G401 (cell line): Measurements from ENCODE around the gene ZNF407. TPM values are rescaled to one million over a fixed set of nuclear protein-coding genes. Genes with fewer than 3 reads are reported as not detected.
"Not testable (repeated sequence)": the region's sequence is repeated elsewhere in the genome, so short reads cannot be mapped to it uniquely, and the experiment has no call there.

Experiments
- DNase-seq: peaks from one replicate; pipeline ENCODE4 v3.0.0-alpha.2; 2015; ENCODE audit warnings: low spot score
- in situ Hi-C: cut with HindIII; loops from 2 replicates; pipeline ENCODE4 v1.10.0; 2016; ENCODE audit warnings: low sequenced_read_pairs, mixed read lengths
- total RNA-seq: library from RNA; depleted of rRNA; stranded (reverse); fragments of >200 nt; shearing (Covaris generic); gene quantifications from 2 replicates; pipeline ENCODE4 v1.2.3, GENCODE V29; 2014

Gene ZNF407
- total RNA-seq, 1 experiment from 2014 or later, result 12.6 TPM

DNA sequence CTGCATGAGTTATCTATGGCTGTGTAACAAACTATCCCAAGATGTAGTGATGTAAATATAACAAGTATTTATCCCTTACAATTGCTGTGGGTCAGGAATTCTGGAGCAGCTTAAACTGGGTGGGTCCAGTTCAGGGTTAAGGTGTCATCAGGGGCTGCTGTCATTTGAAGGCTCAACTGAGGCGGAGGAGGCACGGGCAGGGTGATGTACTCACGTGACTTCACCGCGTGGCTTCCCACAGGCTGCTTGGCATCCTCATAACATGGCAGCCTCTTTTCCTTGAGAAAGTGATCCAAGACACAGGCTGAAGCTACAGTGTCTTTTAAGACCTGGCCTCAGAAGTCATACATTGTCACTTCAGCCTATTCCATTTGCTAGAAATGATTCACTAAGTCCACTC lies 485.5 kb downstream of the ZNF407 start:
- no peak for DNase-seq
- in situ Hi-C loops, result no loop called here

DNA sequence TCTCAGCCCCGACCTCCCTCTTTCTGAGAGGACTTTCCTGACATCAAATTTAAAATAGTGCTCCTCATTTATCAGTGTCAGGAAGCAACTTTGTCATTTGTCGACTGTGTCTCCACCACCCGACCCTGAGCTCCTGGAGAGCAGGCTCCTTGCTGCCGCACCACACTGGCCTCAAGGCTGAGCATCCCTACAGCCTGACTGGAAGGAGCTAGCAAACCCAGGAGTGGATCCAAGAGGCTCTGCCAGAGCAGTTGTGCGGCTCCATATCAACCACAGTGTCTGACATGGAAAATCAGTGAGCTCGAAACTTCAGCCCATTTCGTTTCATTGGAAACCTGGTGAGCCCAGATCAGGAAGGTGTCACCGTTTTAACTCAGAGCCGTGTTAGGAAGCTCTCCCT lies 486.1 kb downstream of the ZNF407 start:
- DNase-seq, result no peak
- in situ Hi-C loops, result no loop called here

DNA sequence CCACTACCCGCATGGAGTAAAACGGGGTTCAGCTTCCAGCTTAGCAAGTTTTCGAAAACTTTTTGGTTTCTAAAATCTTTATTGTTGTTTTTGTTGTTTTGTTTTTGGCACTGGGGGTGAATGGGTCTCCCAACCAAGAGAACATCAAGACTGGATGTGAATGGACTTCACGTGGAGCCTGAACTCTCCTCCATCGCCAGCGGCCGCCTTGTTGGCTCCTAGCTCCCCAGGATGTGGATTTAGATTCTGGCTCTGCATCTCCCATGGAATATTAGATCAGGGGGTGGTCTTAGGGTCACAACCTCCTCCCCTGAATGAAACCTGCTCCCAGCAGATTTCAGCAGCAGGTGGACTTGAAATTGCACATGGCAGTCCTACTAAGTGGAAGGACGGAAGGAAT lies 488.0 kb downstream of the ZNF407 start:
- in situ Hi-C loops, DNase-seq: not testable (repeated sequence)

DNA sequence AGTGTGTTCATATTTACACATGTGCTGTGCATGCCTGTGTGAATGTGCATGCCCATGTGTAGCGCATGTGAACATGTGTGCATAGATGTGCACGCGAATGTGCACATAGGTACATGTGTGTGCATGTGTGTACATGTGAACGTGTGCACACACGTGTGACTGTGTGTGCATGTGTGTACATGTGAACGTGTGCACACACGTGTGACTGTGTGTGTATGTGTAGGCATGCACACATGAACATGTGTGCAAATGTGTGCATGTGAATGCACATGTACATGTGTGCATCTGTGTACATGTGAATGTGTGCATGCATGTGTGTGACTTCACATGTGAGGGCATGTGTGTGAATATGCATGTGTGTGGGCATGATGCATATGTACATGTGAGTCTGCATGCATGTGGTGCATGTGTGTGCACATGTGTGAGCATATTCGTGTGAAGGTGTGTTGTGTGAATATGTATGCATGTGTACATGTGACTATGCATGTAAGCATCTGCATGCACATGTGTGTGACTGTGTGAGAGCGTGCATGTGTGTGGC lies 488.9 kb downstream of the ZNF407 start:
- no peak for DNase-seq

DNA sequence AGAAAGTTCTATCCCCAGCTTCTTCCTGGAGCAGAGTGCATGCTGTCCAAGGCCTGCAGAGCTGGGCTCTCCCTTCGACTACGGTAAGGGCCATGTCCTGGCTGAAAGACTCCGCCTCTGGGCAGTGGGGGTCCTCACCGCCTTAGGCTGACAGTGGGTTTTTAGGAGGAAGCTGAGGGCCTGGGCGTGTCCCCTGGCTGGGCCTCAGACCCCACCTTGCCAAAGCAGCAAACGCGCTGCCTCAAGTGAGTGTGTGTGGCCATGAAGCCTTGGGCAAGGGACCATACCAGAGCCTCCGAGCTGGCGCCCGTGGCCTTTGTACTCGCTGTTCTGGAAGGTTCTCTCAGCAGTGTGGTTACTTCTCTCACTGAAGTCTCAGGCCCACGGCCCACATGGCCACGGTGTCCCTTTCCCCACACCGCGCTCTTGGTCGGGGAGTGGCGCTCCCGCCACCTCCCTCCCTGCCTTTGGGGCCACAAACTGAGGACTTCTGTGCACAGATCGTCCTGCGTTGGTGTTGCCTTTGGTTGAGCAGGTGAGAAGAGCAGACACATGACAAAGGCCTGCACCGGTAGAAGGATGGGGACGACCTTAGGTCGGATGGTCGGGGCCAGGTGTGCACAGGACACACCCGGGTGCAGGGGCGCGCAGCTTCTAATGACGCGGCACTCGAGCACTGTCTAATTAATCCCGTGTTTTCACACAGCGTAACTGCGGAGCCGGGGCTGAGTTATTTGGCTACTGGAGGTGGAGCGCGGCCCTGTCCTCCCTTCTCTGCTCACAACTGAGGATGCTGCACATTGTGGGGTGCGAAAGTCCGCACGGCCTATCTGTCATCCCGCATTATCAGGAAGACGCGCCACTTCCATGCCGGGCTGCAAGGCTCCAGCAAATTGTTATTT lies 489.7 kb downstream of the ZNF407 start:
- in situ Hi-C loops, result no loop called here
- no peak for DNase-seq

More for the DNA sequence above, 488.9 kb downstream of the ZNF407 start:
- in situ Hi-C loops, result no loop called here

DNA sequence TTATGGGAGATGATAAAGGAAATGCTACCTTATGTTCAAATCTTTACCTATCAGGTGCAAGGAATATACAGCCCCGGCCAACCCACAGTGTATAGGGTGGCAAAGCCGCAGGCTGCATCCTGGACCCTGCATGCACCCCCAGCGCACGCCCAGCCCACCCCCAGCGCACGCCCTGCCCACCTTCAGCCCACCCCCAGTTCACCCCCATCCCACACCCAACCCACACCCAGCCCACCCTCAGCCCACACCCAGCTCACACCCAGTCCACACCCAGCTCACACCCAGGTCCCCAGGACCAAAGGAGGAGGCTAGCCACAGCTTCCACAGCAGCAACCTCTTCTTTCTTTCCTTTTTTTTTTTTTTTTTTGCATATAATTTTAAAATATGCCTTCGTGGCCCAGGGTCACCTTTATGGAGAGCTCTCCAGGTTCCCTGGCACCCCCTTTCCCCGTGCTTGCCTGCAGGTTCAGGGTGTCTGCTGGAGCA lies 490.4 kb downstream of the ZNF407 start:
- DNase-seq, result no peak
- in situ Hi-C loops, result no loop called here

DNA sequence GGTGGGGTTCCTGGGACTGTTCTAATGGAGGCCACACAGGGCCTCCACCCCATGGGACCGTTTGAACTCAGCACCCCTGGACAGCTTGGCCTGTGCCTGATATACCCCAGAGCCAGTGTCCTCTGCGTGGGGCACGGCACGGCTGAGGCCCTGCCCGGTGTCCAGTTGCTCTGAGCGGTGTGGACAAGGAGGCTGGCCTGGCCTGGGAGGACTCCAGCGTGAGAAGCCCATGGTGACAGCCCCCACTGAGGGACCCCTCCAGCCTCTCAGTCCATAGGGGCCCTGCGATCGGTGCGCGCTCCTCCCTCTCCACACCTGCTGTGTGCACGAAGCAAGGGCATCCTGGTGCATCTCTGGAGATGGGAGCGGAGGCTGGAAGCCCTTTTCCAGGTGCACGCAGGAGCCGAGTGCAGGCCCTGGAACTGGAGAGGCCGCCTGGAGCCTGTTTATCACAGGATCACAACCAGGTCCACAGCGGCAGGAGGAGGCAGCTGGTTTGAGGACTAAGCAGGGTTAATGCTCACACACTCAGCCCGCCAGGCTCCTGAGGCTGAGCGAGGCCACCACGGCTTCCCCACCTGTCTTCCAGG lies 491.0 kb downstream of the ZNF407 start:
- in situ Hi-C loops, result no loop called here
- no peak for DNase-seq

DNA sequence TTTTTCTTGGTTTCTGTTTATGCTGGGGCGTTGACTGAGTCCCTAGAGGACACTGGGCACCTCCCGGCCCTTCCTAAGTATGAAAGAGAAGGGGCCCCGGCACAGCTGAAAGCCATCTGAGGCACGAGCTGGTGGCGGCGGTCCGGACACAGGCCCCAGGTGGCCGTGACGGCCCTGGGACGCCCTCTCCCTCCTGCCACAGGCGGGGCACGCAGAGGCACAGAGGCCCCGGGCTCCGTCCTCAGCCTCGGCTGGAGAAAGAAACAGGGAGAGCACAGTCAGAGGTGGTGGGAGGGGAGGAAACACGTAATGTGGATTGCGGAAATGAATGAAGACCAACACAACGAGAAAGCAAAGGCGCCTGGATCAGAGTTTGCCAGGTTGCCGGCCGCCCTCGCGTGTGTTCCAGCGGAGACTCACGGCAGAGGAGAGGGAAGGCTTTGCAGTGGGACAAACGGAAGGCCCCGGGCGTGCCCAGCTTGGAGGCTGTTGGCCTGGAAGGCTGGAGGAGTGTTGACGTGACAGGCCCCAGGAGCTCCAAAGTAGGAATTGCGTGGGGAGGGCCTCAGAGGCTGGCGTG lies 492.2 kb downstream of the ZNF407 start:
- no peak for DNase-seq

DNA sequence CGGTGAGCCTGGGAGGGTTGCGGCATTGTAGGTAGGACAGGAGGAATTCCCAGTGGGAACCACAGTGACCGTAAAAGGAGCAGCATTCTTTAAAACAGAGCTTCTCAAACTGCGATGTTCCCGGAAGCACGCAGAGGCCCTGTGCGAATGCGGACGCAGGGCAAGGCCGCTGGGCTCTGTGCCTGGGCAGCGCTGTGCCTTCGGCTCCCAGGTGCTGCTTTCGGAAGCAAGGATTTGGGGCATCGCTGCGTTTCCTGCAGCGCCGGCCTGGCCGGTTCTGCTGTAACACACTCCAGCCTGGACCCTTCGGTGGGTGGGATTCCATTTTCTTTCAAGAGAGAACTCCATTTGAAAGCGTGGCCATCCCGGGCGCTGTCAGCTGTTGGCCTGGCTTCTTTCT lies 492.7 kb downstream of the ZNF407 start:
- in situ Hi-C loops, result no loop called here
- no peak for DNase-seq

More for the DNA sequence above, 492.2 kb downstream of the ZNF407 start:
- in situ Hi-C loops, result no loop called here

DNA sequence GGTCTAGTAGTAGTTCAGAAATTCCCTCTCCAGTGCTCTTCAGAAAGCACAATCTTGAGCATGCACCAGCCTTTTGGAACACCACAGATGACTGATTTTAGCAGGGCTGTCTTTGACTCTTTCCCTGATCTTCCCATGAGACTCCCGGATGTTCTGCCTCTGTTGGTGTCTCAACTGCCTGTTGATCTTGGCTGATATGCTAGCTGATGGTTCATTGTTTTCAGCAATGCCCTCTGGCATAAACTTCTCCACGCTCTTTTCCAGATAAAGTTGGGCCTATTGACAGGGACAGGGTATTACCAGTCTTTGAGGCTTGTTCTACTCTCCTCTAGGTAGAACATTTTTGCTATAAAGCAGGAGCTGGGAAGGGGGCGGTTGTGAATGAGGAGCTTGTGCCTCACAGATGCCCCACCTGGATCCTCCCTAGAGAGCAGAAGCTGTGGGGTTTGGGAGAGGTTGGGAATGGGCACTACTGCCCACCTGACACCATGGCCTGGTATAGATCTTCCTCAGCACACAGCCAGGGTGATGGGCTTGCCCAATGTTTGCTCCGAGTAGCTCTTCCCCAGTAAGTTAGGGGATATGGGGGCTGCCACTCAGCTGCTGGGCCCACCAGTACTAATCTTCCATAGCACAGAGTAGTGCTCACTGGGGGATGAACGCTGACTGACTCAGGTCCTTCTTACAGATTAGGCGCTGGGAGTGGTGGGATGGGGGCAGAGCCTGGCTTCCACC lies 500.0 kb downstream of the ZNF407 start:
- DNase-seq, result no peak
- in situ Hi-C loops, result no loop called here

DNA sequence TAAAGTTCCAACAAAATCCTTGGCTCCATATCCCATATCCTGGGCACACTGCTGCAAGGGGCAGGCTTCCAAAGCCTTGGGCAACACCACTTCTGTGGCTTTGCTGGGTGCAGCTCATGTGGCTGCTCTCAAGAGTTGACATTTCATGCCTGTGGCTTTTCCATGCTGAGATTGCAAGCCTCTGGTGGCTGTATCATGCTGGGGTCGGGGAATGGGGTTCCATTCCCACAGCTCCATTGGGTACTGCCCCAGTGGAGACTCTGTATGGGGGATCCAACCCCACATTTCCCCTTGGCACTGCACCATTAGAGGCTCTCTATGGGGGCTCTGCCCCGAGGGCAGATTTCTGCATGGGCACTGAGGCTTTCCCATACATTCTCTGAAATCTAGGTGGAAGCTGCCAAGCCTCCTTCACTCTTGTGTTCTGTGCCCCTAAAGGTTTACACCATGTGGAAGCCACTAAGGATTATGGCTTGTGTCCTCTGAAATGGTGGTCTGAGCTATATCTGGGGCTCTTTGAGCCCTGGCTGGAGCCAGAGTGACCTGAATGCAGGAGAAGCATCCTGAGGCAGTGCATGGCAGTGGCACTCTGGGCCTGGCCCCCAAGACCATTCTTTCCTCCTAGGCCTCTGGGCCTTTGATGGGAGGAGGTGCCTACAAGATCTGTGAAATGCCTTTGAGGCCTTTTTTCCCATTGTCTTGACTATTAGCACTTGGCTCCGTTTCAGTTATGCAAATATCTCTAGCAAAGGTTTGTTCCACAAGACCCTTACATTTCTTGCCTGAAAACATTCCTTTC lies 503.4 kb downstream of the ZNF407 start:
- in situ Hi-C loops, result no loop called here
- no peak for DNase-seq

DNA sequence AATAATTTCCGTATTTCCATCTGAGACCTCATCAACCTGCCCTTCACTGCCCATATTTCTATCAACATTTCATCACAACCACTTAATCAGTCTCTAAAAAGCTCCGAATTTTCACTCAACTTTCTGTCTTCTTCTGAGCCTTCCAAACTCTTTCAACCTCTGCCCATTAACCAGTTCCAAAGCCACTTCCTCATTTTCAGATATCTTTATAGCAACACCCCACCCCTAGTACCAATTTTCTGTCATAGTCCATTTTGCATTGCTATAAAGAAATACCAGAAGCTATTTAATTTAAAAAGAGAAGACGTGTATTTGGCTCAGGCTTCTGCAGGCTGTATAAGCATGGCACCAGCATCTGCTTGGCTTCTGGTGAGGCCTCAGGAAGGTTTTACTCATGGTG lies 504.2 kb downstream of the ZNF407 start:
- DNase-seq, result no peak
- in situ Hi-C loops, result no loop called here

DNA sequence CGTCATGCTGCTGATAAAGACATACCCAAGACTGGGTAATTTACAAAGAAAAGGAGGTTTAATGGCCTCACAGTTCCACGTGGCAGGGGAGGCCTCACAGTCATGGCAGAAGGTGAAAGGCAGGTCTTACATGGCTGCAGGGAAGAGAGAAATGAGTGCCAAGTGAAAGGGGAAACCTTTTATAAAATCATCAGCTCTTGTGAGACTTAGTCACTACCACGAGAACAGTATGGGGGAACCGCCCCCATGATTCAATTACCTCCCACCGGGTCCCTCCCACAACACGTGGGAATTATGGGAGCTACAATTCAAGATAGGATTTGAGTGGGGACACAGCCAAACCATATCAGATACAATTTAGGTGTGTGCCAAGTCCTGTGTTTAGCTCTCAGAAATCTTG lies 506.4 kb downstream of the ZNF407 start:
- in situ Hi-C loops, DNase-seq: not testable (repeated sequence)

DNA sequence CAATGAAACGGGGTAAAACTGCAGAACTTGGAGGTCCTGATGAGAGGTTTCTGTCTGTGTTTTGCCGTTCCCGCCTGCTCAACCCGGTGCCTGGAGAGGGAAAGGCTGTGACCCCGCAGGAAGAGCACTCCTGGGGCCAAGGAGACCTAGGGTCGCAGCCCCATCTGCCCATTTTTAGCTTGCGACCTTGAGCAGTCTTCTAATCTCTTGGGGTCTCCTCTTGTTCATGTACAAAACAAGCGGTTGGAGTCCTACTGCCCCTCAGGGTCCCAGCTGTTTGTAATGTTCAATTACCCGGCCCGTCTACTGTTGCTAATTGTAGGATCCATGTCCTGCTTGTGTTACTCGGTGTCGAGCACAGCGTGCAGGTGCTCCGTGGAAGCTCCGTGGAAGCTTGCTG lies 506.8 kb downstream of the ZNF407 start:
- DNase-seq, result no peak
- in situ Hi-C loops, result no loop called here

DNA sequence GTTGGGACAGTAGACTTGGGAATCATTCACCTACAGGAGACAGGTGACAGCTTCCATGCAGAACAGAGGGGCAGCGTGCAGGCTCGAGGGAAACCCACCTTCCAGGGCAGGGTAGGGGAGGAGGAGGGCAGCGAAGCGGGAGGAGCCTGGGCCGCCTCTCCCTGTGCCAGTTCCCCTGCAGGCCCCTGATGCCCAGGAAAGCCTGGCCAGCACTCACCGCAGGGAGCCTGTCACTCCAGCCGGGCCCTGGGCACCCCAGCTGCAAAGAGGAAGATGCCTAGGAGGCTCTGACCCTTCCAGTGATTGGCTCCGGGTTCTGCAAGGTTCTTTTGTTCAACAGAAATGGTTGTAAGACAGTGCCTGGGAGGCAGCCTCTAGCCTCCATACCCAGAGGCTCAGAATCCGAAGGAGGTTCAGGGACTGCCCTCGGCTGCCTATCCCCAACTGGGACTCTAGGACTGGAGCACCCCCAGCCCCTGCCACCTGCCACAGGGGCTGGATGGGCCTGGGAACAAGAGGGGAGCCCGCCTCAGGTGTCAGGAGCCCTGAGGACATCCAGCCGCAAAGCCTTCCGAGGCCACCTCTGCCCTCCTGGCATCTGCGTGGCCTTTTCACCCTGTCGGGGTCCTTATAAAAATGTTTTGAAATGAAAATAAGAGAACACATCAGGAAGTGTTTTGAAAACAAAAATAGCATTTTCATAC lies 508.0 kb downstream of the ZNF407 start:
- in situ Hi-C loops, result no loop called here

DNA sequence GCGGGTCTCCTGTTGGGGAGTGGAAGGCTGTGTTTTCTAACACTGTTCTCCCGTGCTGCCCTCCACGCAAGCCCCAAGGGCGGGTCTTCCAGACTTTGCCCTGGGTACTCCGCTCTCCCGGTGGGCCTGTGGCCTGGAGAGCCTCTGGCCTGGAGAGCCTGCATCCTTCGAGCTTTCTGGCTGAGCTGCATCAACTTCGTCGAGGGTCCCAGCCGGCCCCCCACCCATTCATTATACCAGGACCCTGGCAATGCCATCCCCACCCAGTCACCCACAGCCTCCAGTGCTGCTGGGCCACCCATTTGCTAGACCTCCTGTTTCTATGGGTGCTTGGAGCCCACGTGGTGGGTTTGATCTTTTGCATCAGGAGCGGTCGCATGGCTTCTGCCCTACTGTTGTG lies 509.1 kb downstream of the ZNF407 start:
- no peak for DNase-seq
- in situ Hi-C loops, result no loop called here

More for the DNA sequence above, 508.0 kb downstream of the ZNF407 start:
- no peak for DNase-seq

DNA sequence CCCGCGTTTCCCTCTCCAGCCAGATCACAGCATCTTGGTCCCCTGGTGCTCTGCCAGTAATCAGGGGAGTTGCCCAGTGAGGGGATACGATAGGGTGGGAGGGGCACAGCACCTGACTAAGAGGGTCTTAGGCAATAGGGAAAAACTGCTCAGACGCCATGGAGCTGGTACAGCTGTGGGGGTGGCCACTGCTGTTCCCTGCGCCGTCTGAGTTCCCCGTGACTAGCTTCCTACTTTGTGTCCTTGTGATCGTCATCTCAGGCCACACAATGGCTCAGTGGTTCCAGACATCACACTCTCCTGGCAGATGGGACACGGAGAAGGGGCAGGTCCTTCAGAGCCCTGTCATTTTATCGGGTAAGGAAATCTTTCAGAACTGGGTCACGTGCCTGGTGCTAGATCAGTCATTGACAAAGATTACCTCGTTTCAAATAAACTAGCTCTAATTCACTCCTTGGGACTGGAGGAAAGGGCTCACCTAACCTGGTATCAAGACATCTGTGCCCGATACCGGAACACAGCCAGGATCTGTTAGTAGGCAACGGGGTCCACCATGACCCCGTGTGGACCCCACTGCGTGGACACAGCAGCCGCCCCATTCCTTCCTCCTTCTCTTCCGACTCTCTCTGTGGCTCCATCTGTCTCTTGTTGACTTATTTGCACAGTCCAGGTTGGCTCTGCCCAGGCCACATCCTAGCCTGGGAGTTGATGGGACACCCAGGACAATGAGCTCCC lies 509.7 kb downstream of the ZNF407 start:
- in situ Hi-C loops, result no loop called here
- no peak for DNase-seq
